GM12874 (cell line): ENCODE results near the gene SSTR4.

Experiments
- CTCF ChIP-seq: IDR thresholded peaks from 2 replicates; pipeline ENCODE4 v1.5.1; 2011; ENCODE audit warnings: low read depth, mild to moderate bottlenecking, control low read depth, low read length, moderate library complexity; ENCODE audit not compliant: insufficient read depth

Gene SSTR4

GRCh38 chr20:23019403-23019802 lies 15.7 kb upstream of the SSTR4 start:
- TF ChIP-seq CTCF: no peak

GRCh38 chr20:23020230-23021018 lies 14.7 kb upstream of the SSTR4 start:
- TF ChIP-seq CTCF: no peak

- TF ChIP-seq CTCF: no peak
These were observed 13.6 kb upstream of the SSTR4 start for GRCh38 chr20:23021541-23021940.

- no peak for TF ChIP-seq CTCF
These were observed 13.2 kb upstream of the SSTR4 start for GRCh38 chr20:23021951-23022350.

GRCh38 chr20:23022849-23023248 lies 12.3 kb upstream of the SSTR4 start:
- TF ChIP-seq CTCF: no peak

GRCh38 chr20:23023621-23024177 lies 11.4 kb upstream of the SSTR4 start:
- TF ChIP-seq CTCF: no peak

- no peak for TF ChIP-seq CTCF
These were observed 10.4 kb upstream of the SSTR4 start for GRCh38 chr20:23024701-23025100.
